ENCODE results near the gene SPRR2G.

GRCh38 chr1:153192697-153193096, 42.0 kb upstream of the SPRR2G start:
- TF ChIP-seq EZH2 (IDR thresholded peaks at IDR 0.05) = no peak
- no peak for TF ChIP-seq FOXP2 (optimal IDR thresholded peaks at IDR 0.05; ENCODE audit: control extremely low read depth, extremely low read length, insufficient read depth)

All from SK-N-MC (cell line).